Embryonic facial prominence (tissue), 1 donor: ENCODE measurements around the gene CABCOCO1.
A peak's percentile ranks its signal among the peaks of the same experiment; 100 is the strongest.

Source experiments
- DNase-seq: peaks from one replicate; pipeline ENCODE4 v3.0.0-alpha.2; 2016; ENCODE audit errors: extremely low spot score

CABCOCO1 gene

DNA sequence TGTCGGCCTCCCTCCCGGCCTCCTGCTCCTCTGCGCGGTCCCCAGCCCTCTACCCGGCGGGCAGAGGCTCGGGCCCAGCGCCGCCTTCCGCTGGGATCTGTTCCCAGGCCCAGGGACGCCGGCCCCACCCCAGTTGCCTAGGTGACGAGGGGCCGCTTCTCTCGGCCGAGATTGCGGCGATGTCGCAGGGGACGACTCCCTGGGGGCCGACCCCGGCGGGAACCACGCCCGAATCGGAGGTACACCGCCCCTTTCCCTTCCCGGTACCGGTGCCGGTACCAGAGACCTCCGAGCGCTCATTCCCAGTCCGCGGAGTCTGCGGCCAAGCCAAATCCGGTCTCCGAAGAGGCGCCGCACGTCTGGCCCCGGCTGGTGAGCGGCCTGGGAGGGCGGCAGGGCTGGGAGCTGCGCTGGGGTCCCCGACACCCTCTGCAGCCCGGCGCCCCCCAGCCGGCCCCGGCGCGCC, at the start of gene CABCOCO1:
Gene CABCOCO1, plus strand, starts transcription at position 136 of the 466 bp plus-strand sequence. Its CDS starts 44 bp downstream, at position 180.
- DNase-seq = no peak

GRCh38 chr10:61613665-61614064, 49.1 kb upstream of the CABCOCO1 start:
- no peak for DNase-seq

DNA sequence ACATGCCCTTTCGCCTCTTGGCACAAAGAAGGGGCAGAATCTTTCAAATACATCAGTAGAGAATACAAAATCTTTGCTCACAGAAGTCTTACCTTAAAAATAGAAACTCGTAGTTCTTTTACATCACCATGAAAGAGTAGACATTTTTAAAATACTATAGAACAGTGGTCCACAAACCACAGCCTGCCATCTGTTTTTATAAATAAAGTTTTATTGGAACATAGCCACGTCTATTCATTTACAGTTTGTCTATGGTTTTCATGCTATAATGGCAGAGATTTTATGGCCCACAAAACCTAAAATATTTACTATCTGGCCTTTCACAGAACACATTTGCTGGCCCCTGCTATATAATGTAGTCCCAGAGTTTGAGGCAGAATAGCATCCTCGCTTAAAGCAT, 46.1 kb upstream of the CABCOCO1 start:
- DNase-seq = no peak

GRCh38 chr10:61617180-61617579, 45.5 kb upstream of the CABCOCO1 start:
- DNase-seq = no peak

DNA sequence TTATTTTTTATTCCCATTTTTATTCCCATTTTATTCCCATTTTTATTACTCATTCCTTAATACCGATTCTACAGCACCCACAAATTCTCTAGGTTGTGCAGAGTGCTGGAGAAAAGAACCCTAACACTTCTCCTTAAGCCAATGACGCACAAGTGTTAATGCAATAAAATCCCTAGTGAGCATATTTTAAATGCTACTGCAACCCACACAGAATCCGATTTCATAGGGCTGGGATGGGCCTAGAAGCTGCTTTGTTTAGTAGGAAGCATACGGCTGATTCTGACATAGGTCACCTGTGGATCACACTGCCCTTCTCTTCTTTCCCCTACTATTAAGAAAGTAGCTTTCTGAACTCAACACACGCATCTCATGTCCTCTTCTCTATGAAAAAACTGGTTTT, 45.1 kb upstream of the CABCOCO1 start:
- no peak for DNase-seq

DNA sequence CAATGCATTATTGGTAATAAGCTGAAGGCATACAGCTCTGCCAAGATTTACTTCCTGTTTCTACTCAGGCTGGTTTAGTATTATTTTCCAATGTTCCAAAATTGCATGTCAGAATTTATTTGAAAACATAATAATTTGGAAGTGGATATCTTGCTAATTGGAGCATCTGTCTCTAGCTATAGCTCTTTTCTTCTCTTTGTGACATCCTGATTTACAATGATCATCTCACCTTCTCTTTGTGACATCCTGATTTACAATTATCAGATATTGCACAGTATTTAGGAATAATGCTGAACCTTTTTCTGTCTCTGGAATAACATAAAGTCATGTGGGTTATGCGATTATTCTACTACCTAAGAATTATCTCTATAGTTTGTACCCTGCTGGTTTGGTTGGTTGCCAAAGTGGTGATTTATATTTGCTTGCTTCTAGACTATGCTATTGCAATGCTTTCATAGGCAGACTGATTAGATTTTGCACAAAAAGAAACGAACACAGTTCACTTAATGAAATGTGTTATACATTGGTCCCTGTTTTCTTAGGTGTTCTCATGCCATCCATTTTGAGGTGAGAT, 44.3 kb upstream of the CABCOCO1 start:
- no peak for DNase-seq

- no peak for DNase-seq
These were observed 42.2 kb upstream of the CABCOCO1 start for GRCh38 chr10:61620506-61620905.

DNA sequence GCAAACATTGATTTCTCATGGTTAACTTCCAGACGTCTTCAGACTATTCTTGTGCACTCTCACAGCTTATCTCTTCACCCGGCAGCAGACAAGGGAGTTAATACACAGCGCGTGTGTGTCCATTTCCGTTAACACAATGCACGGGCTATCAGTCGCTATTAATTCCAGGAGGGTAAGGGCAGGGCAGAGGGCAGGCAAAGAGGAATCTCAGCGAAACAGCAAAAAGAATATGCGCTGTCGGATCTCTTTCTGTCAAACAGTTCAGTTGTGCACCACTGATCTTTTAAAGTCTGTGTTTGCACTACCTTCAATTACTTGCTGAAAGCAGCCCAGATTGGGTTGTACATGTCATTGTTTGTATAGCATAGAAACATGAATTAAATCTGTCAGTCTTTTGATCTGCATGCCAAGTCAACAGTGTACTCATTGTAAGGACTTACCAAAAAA, 41.1 kb upstream of the CABCOCO1 start:
- DNase-seq = no peak

DNA sequence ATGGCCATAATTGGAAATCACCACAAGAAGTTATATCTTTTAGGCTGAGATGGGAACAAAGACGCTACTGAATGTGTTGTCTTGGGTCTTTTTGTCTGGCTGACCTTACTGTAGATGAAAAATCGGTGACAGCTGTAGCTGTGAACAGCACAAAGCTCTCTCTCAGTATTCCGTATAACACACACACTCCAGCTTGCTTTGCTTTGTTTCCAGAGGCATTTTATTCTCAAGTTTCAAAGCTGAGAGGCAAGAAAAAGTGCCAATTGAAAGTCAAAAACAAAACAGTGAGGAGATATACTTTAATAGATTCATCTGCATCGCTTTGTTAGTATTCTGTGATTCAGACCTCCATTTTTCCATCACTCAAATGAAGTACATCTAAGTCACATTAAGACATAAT, 39.6 kb upstream of the CABCOCO1 start:
- no peak for DNase-seq

- DNase-seq = no peak
These were observed 36.5 kb upstream of the CABCOCO1 start for GRCh38 chr10:61626209-61626608.

DNA sequence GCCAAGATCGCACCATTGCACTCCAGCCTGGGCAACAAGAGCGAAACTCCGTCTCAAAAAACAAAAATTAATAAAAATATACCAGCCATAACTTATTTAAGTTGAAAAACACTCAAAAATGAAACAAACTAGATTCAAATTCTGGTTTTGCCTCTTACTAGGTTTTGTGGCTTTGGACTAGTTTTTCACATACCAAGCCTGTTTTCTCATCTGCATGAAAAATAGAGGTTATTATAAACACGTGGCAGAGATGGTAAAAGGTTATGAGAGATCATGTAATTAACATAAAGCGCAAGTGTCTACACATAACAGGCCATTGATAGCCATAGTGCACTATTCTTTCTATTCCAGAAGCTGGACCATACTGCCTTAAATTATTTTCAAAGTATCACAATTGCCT, 35.5 kb upstream of the CABCOCO1 start:
- DNase-seq = no peak

- DNase-seq = no peak
These were observed 34.4 kb upstream of the CABCOCO1 start for GRCh38 chr10:61628151-61628874.

- no peak for DNase-seq
These were observed 33.7 kb upstream of the CABCOCO1 start for GRCh38 chr10:61628875-61629513.

DNA sequence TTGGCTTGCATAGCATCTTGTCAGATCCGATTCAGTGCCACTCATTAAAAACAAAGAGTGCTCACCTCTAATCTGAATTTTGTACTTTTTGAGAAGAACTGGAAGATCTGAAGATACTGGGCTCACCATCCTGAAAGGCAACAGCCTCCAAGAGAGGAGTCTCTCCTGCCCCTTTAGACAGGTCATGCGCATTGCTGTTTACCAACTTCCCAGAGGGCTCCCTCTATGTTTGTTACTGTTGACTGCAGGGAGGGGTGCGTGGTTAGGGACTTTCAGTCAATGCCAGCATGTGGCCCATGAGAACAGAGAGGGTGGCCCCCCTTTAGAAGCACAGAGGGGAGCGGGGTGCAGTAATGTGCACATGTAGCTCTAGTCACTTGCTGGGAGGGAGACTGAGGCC, 33.2 kb upstream of the CABCOCO1 start:
- no peak for DNase-seq

- no peak for DNase-seq
These were observed 30.6 kb upstream of the CABCOCO1 start for GRCh38 chr10:61632057-61632670.

GRCh38 chr10:61633665-61634064, 29.1 kb upstream of the CABCOCO1 start:
- DNase-seq = no peak

DNA sequence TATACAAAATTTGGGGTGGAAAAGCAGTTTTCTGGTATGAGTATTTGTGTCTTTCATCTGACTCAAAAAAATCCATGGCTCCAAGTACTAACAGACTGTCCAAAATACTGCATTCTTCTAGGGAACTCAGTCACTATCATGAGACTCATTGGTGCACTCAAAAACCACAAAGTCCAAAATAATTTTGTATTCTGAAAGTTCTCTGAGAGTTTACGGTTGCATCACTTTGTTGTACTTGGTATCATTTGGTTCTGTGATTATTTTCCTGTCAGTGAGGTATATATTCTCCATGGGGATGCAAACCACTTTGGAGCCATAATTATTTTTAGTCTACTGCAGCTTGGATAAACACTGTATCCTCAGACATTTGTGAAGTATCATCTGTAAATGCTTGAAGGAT, 28.0 kb upstream of the CABCOCO1 start:
- no peak for DNase-seq

DNA sequence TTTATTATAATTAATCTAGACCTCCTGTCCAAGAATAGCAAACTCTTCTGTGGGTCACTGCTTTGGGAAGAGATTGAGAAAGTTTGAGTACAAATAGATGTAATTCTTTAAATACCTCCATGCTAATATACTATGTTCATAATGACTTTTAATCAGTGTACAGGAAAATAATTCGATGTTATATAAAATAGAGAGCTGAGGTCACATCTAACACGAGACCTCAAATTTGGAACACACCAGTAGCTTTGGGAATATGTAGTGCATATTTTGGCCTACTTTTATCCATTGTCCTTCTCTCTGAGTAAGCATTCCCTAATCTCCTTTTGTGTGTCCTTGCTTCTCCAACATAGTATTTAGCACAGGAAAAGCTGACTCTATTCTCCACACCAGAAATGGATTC, 27.3 kb upstream of the CABCOCO1 start:
- DNase-seq = no peak

DNA sequence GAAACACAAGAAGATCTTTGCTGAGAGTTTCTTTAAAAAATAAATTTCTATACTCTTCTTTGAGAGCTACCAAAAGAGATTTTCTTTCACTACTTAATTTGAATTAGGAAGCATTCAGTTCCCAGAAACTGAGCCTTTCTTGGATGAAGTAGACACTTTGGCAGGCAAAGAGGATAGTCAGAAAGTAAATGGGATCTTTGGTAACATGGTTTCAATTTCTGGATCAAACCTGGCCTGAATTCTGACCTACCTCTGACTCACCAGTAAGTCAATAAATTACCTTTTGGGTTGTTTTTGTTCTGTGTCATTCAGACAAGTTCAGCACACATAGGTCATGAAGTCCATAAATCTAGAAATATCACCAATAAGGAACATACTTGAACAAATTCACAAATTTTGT, 26.8 kb upstream of the CABCOCO1 start:
- no peak for DNase-seq

- DNase-seq = no peak
These were observed 22.8 kb upstream of the CABCOCO1 start for GRCh38 chr10:61639952-61640351.

GRCh38 chr10:61640856-61641255, 21.9 kb upstream of the CABCOCO1 start:
- DNase-seq = no peak

- peak; percentile 56 for DNase-seq
These were observed 20.6 kb upstream of the CABCOCO1 start for GRCh38 chr10:61642150-61642571.

- DNase-seq = peak; percentile 46
These were observed 20.1 kb upstream of the CABCOCO1 start for GRCh38 chr10:61642676-61643075.
